Adrenal gland (tissue), 5 donors: ENCODE measurements around the gene PAX5.

ENCODE experiments used
- POLR2A ChIP-seq, 2 donors: fragments of 450-650 bp; IDR thresholded peaks; one replicate each; pipeline ENCODE4 v1.6.1; 2017; ENCODE audit warnings: antibody characterized with exemption in 2 of 2, mild to moderate bottlenecking in 2 of 2, moderate library complexity in 1 of 2
- TF ChIP-seq, protein P1 (sequence below), 6 experiments: fragments of 450-650 bp in 4 of 6; fragments of 200-600 bp in 2 of 6; sonication (generic) in 1 of 6; IDR thresholded peaks; 1 replicate in 5 of 6; 2 replicates in 1 of 6; pipeline versions ENCODE4 v1.5.1 to v1.8.0; 2016 to 2021; ENCODE audit warnings: antibody characterized with exemption in 6 of 6, mild to moderate bottlenecking in 2 of 6, moderate library complexity in 1 of 6
- donor health status: DM: no; HTN: no; CAD: no.

DNA sequence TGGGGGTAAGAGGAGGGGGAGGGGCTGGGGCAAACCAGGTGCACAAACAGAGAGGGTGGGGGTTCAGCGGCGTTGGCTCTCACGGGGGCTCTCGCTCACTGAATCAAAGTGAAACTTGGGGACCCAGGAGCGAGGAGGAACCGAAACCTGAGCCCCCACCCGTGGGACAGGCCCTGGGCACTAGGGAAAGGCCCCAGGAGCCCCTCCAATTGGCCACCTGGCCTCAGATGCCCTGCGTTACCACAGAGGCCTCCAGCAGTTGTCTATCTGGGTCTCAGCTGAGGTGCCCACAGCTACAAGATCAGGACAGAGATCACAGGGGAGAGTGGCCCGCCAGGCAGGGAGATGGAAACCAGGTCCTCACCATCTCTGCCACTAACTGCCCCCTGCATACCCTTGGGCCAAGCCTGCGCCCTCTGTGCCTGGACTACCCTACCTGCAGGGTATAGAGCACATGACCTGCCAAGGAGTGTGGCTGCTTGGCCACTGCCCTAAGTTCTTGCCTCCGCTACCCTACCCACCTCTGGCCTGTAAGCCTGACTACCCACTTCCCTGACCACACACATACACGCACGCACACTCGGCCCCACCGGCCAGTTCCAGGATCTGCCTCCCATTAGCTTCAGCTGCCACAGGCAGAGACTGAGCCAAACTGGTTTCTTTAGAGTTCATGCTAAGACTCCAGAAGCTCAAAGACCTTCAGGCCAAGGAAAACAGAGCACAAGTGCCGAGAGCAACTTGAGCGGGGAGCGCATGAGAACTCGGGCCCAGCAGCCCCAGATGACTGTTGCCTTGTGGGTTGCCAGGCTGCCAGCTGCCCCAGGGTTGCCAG lies 39.9 kb downstream of the PAX5 start:
- TF ChIP-seq, protein P1, sequence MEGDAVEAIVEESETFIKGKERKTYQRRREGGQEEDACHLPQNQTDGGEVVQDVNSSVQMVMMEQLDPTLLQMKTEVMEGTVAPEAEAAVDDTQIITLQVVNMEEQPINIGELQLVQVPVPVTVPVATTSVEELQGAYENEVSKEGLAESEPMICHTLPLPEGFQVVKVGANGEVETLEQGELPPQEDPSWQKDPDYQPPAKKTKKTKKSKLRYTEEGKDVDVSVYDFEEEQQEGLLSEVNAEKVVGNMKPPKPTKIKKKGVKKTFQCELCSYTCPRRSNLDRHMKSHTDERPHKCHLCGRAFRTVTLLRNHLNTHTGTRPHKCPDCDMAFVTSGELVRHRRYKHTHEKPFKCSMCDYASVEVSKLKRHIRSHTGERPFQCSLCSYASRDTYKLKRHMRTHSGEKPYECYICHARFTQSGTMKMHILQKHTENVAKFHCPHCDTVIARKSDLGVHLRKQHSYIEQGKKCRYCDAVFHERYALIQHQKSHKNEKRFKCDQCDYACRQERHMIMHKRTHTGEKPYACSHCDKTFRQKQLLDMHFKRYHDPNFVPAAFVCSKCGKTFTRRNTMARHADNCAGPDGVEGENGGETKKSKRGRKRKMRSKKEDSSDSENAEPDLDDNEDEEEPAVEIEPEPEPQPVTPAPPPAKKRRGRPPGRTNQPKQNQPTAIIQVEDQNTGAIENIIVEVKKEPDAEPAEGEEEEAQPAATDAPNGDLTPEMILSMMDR (IDR thresholded peaks at IDR 0.05), result no peak
- no peak for TF ChIP-seq POLR2A (IDR thresholded peaks at IDR 0.05)
